NCI-H510A treated with DMSO at 0.1 percent for 48 hours (cell line): ENCODE results near the gene CHKA.

Experiments used
- DNase-seq: peaks from one replicate; lab custom pipeline; 2025; lab: John Stamatoyannopoulos, UW

Gene CHKA

GRCh38 chr11:68121067-68121899 is at the start of gene CHKA:
CHKA (minus strand) TSS chr11:68121388; CDS start chr11:68121177, 211 bp downstream.
- peak; percentile 97 for DNase-seq

- no peak for DNase-seq
Observed at GRCh38 chr11:68169442-68169841, 48.3 kb upstream of the CHKA start.

GRCh38 chr11:68168694-68169093 is 47.5 kb upstream of the CHKA start:
- no peak for DNase-seq

- no peak for DNase-seq
Observed at GRCh38 chr11:68167474-68167873, 46.3 kb upstream of the CHKA start.

- DNase-seq = no peak
Observed at GRCh38 chr11:68166969-68167368, 45.8 kb upstream of the CHKA start.

GRCh38 chr11:68165601-68166000 is 44.4 kb upstream of the CHKA start:
- DNase-seq = no peak

- no peak for DNase-seq
Observed at GRCh38 chr11:68164437-68164836, 43.2 kb upstream of the CHKA start.

GRCh38 chr11:68163691-68164090 is 42.5 kb upstream of the CHKA start:
- DNase-seq = no peak

GRCh38 chr11:68160100-68160695 is 39.0 kb upstream of the CHKA start:
- no peak for DNase-seq

GRCh38 chr11:68159665-68160064 is 38.5 kb upstream of the CHKA start:
- no peak for DNase-seq

- no peak for DNase-seq
Observed at GRCh38 chr11:68159161-68159560, 38.0 kb upstream of the CHKA start.

- DNase-seq = no peak
Observed at GRCh38 chr11:68158580-68158979, 37.4 kb upstream of the CHKA start.

GRCh38 chr11:68153742-68154141 is 32.6 kb upstream of the CHKA start:
- DNase-seq = no peak

GRCh38 chr11:68150037-68150436 is 28.8 kb upstream of the CHKA start:
- no peak for DNase-seq

- no peak for DNase-seq
Observed at GRCh38 chr11:68149417-68149816, 28.2 kb upstream of the CHKA start.

- no peak for DNase-seq
Observed at GRCh38 chr11:68148879-68149278, 27.7 kb upstream of the CHKA start.

- DNase-seq = no peak
Observed at GRCh38 chr11:68148071-68148805, 27.1 kb upstream of the CHKA start.

- DNase-seq = peak; percentile 79
Observed at GRCh38 chr11:68146704-68147474, 25.7 kb upstream of the CHKA start.

- DNase-seq = no peak
Observed at GRCh38 chr11:68146010-68146540, 24.9 kb upstream of the CHKA start.

- DNase-seq = no peak
Observed at GRCh38 chr11:68145120-68145866, 24.1 kb upstream of the CHKA start.

- DNase-seq = no peak
Observed at GRCh38 chr11:68143310-68143689, 22.1 kb upstream of the CHKA start.
